Ammon's horn (tissue), 1 donor: ENCODE data around the gene MLLT1.

Experiments
- DNase-seq: peaks from one replicate; pipeline ENCODE4 v3.0.0-alpha.2; 2016; ENCODE audit warnings: low spot score

MLLT1 gene

GRCh38 chr19:6221878-6222746, 57.7 kb downstream of the MLLT1 start:
- DNase-seq = no peak

GRCh38 chr19:6221220-6221877, 58.4 kb downstream of the MLLT1 start:
- DNase-seq = no peak

- no peak for DNase-seq
Measured at GRCh38 chr19:6220385-6221191, 59.2 kb downstream of the MLLT1 start.

GRCh38 chr19:6219586-6220290, 60.0 kb downstream of the MLLT1 start:
- no peak for DNase-seq

GRCh38 chr19:6219147-6219525, 60.6 kb downstream of the MLLT1 start:
- DNase-seq = no peak

DNA sequence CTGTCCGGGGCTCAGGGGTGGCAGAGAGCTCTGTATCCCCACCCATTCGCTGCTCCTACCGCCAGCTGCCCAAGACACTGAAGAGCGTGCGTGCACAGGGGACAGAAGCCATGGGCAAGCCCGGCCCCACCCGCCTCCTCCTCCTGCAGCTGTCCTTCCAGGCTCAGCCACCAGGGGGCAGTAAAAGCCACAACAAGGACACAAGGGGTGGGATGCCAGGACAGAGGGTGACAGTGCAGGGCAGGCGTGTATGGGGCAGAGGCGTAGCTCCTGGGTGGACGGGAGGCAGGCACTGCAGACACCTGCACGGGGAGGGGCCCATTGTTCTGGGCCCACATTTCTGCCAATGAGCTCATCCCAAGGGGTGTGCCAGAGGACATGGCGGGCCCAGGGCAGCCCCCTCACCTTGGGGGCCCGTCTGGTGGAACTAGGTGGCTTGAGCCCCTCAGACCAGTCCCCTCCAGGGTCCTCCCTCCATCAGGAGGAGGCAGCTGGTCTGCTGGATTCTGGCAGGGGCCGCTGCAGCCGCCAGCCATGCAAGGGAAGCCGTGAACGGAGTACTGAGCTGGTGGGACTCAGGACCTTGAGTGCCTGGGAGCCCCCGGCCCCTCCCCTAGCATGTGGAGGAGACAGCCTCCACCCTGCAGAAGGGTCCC, 61.2 kb downstream of the MLLT1 start:
- peak; percentile 92 for DNase-seq

GRCh38 chr19:6217752-6218334, 61.9 kb downstream of the MLLT1 start:
- no peak for DNase-seq

DNA sequence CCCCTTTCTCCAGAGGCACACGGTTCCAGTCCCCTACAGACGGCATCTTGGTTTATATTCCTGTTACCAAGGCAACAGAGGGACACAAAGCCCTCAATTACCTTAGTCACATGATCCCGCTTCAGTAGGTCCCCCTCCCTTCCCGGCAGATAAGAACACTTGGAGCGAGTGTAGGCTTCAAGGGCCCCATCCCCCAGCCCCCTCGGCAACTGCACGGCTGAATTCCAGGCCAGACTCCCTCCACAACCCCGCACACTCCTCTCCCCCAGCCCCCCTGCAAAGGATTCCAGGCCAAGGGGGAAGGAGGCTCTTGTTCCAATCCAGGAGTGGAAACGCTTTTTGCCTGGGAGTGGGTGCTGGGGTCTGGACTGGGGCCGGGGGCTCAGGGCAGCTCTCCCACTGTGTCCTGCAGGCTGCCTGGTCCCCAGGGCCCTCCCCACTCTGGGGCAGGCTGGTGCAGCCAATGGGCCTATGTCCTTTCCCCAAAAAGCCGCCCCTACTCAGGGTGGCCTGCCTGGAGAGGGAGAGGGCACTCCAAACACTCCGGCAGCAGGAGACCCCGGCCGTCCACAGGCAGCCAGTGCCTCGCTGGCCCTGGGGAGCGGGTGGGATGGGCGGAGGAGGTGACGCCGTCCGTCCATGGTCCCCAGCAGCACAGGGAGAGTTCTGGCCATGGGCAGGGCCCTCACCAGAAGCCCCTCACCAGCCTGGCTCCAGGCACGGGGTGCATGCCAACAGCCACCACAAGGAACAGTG, 62.6 kb downstream of the MLLT1 start:
- peak; percentile 64 for DNase-seq

- DNase-seq = no peak
Measured at GRCh38 chr19:6216236-6216995, 63.4 kb downstream of the MLLT1 start.

- DNase-seq = no peak
Measured at GRCh38 chr19:6215701-6216235, 64.0 kb downstream of the MLLT1 start.

GRCh38 chr19:6214881-6215541, 64.8 kb downstream of the MLLT1 start:
- DNase-seq = no peak

DNA sequence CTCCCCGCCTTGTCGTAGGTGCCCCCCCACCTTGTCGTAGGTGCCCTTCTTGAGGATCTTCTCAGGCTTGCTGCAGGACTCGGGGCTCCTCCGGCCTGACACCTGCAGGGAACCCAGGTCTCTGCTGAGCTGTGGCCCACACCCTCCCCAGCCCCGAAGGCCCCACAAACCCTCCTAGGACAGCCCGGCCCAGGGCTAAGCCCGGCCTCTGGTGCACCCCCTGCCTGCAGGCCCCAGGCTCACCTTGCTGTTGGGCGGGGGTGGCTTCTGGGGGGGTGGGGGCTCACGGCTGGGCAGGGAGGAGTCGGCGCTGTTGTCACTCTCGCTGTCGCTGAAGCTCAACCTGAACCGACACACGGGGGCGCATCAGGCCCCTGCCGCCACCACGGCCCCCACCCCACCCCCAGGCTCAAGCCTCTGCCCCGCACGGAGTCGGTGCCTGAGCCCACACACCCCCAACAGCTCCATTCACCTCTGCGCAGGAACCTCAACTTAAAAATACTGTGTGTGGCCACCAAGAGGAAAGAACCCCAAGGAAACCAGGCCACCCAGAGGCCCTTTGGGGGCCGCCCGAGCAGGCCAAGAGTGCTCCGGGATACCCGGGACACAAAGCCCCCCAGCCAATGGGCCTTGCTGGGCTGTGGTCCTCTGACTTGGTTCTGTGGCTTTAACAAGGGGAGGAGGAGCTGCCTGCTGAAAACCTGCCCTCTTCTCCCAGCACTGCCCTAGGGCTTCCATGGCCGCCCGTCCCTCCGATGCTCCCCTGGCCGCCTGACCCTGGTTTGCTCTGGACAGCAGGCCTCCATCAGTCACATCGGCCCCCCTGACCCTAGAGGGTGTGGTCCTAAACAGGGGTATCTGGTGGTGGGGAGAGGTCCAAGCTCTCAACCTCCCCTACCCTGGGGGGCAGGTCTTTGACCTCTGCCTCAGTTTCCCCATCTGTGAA, 65.8 kb downstream of the MLLT1 start:
- DNase-seq = no peak

- DNase-seq = no peak
Measured at GRCh38 chr19:6213266-6213595, 66.5 kb downstream of the MLLT1 start.

GRCh38 chr19:6212403-6213265, 67.1 kb downstream of the MLLT1 start:
- DNase-seq = peak; percentile 1

GRCh38 chr19:6211632-6212402, 68.0 kb downstream of the MLLT1 start:
- DNase-seq = no peak
